HT-29 (cell line): ENCODE measurements around the gene HSD11B1. TPM values are rescaled to one million over a fixed set of nuclear protein-coding genes. Genes with fewer than 3 reads are reported as not detected.

Source experiments
- total RNA-seq: library from RNA; depleted of rRNA; stranded (reverse); fragments of >200 nt; shearing (Covaris generic); gene quantifications from 2 replicates; pipeline ENCODE4 v1.2.3, GENCODE V29; 2014; rRNA removed

Gene HSD11B1
- total RNA-seq, 1 experiment from 2014 or later = not detected

Other genes with a start within 250 kb of the HSD11B1 start
- gene CAMK1G, start 121.1 kb upstream of the HSD11B1 start, total RNA-seq = not detected in 2 replicates
- 109 and 120 TPM in 2 replicates for gene LAMB3, start 52.4 kb upstream of the HSD11B1 start, total RNA-seq
- 3.2 TPM in 2 replicates for gene G0S2, start 29.4 kb upstream of the HSD11B1 start, total RNA-seq
- gene TRAF3IP3, start 51.2 kb downstream of the HSD11B1 start, total RNA-seq = not detected in 2 replicates
- 1.8 and 2.6 TPM in 2 replicates for gene C1orf74, start 79.7 kb downstream of the HSD11B1 start, total RNA-seq
- gene IRF6, start 101.3 kb downstream of the HSD11B1 start, total RNA-seq = 30.2 and 32.7 TPM in 2 replicates
- 6.7 and 7.2 TPM in 2 replicates for gene UTP25, start 123.1 kb downstream of the HSD11B1 start, total RNA-seq
- gene SYT14, start 233.4 kb downstream of the HSD11B1 start, total RNA-seq = not detected in 2 replicates